ENCODE measurements around the gene DNAJB11.

DNA sequence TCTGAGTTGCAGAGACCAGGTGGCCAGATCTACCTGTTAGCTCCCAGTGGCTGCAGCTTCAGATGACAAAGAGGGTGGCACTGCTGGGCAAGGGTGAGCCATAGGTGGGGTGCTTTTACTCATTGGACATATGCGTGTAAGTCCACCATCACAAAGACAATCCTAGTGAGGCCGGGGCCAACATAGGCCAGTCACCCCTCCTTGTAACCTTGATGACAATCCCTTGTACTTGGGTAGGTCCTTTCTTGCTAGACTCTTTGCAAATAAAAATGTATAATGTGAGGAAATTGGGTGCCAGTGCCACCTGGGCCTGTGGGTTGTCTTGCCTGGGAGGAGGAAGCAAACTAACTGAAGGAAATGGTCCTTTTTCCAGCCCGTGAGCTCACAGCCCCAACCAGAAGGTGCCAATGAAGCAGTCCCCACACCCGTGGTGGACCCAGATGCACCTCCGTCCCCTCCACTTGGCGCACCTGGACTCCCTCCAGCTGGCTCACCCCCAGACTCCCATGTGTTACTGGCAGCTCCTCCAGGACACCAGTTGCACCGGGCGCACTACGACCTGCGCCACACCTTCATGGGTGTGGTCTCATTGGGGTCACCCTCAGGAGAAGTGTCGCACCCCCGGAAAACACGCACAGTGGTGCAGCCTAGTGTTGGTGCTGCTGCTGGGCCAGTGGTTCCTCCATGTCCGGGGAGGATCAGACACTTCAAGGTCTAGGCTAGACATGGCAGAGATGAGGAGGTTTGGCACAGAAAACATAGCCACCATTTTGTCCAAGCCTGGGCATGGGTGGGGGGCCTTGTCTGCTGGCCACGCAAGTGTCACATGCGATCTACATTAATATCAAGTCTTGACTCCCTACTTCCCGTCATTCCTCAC, 49.9 kb downstream of the DNAJB11 start:
- TF ChIP-seq POLR2AphosphoS5 (IDR thresholded peaks at IDR 0.05), result no peak
- TF ChIP-seq, protein P1, sequence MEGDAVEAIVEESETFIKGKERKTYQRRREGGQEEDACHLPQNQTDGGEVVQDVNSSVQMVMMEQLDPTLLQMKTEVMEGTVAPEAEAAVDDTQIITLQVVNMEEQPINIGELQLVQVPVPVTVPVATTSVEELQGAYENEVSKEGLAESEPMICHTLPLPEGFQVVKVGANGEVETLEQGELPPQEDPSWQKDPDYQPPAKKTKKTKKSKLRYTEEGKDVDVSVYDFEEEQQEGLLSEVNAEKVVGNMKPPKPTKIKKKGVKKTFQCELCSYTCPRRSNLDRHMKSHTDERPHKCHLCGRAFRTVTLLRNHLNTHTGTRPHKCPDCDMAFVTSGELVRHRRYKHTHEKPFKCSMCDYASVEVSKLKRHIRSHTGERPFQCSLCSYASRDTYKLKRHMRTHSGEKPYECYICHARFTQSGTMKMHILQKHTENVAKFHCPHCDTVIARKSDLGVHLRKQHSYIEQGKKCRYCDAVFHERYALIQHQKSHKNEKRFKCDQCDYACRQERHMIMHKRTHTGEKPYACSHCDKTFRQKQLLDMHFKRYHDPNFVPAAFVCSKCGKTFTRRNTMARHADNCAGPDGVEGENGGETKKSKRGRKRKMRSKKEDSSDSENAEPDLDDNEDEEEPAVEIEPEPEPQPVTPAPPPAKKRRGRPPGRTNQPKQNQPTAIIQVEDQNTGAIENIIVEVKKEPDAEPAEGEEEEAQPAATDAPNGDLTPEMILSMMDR (IDR thresholded peaks at IDR 0.05), result no peak
- TF ChIP-seq POLR2A (IDR thresholded peaks at IDR 0.05), result no peak

All from breast epithelium (tissue), 3 donors.